Measurements from ENCODE around the gene MKLN1.

The MKLN1 gene

GRCh38 chr7:131527456-131527855, 199.8 kb downstream of the MKLN1 start:
- DNase-seq: no peak

DNA sequence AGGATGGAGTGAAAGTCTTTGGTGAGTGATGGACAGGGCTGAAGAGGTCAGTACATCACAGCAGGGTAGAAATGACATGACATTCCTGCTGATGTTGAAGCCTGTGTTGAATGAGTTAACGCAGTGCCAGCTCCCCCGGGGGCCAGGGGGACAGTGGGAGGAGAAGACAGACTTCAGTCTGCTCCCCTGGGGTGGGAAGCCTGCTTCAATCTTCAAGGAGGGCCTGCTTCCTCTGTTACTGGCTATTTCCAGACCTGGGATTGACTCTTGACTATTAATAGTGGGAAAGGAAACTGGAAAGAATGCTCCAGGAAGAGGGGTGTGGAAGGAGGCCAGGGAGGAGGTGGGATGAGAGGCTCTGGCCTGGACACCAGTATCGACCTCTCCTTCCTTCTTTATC, 201.5 kb downstream of the MKLN1 start:
- DNase-seq: no peak

- no peak for DNase-seq
Observed at GRCh38 chr7:131529617-131530016, 201.9 kb downstream of the MKLN1 start.

- DNase-seq: no peak
Observed at GRCh38 chr7:131530137-131530536, 202.5 kb downstream of the MKLN1 start.

GRCh38 chr7:131532570-131533091, 205.0 kb downstream of the MKLN1 start:
- no peak for DNase-seq

DNA sequence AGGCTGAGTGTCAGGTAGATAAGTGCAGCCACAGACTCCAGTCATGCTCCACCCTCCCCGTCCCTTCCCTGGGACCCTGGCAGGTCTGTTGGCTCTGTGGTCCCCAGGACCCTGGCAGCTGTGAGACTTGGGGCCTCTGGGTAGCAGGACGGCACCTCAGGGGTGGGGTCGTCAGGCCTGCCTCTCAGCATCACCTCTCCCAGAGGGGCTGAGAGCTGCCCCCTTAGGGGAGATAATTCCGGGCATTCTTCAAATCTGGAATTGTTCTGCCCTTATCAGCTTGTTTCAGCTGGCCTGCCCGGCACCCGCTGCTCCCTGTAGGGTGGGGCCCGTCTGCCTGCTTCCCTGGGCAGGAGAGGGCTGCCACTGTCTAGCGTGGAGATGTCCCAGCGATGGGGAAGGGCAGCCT, 205.5 kb downstream of the MKLN1 start:
- no peak for DNase-seq

DNA sequence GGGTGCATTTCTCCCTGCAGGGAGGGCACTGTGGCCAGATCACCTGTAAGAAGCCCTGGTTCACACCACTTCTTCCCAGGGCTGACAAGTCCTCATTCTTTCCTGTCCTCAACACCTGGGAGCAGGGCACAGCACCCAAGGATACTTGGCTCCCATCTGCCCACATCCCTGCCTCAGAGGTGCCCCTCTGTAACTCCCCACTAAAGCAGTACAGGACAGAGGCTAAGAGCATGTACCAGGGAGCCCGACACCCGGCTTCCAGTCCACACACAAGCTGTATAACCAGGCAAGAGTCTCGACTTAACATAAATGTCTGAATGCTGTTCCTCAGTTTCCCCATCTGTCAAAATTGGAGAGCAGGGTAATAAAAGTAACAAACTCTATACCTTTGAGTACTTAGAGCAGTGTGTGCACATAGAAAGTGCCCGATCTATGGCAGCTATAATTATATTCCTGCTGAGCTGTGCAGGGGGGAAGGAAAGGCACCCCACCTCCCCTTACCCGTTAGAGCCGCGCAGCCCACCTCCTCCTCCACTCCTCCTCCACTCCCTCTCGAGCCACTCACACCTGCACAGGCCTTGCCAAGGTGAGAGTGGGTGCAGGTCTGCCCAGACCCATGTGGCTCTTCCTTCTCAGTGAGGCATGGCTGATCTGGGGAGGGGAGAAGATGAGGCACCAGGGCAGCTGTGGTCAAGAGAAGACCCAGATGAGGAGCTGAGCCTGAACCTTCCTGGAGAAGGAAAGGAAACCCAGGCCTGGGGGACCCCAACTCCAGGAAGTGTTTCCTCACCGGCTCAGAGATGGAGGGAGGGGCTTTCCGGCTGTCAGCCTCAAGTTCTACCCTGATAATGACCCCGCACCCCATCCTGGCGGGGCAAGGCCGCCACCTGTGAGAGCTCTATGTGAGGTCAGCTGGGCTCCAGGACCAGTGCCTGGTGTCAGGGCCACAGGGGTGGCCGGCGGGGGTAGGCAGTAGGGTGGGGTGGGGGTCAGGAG, 206.2 kb downstream of the MKLN1 start:
- DNase-seq: no peak

GRCh38 chr7:131536361-131536849, 208.7 kb downstream of the MKLN1 start:
- no peak for DNase-seq

GRCh38 chr7:131537571-131537978, 209.9 kb downstream of the MKLN1 start:
- no peak for DNase-seq

- no peak for DNase-seq
Observed at GRCh38 chr7:131538071-131538812, 210.6 kb downstream of the MKLN1 start.

GRCh38 chr7:131538813-131539179, 211.1 kb downstream of the MKLN1 start:
- DNase-seq: peak in 1 of 2 experiments; percentile 3

- peak in 1 of 2 experiments; percentile 59 for DNase-seq
Observed at GRCh38 chr7:131540491-131541162, 213.0 kb downstream of the MKLN1 start.

GRCh38 chr7:131543298-131543697, 215.6 kb downstream of the MKLN1 start:
- no peak for DNase-seq

- DNase-seq: no peak
Observed at GRCh38 chr7:131544021-131544420, 216.3 kb downstream of the MKLN1 start.

- no peak for DNase-seq
Observed at GRCh38 chr7:131544449-131545301, 217.0 kb downstream of the MKLN1 start.

GRCh38 chr7:131546126-131546525, 218.4 kb downstream of the MKLN1 start:
- DNase-seq: no peak

Measured in cerebellar nuclear complex (tissue), 1 donor.